GM12872 (cell line): ENCODE measurements around the gene PDPK1.
A peak's percentile ranks its signal among the peaks of the same experiment; 100 is the strongest.

Experiments
- TF ChIP-seq, protein P1 (sequence below): IDR thresholded peaks from 3 replicates; pipeline ENCODE4 v1.5.1; 2011; ENCODE audit warnings: low read depth, mild to moderate bottlenecking, low read length, moderate library complexity; ENCODE audit not compliant: insufficient read depth

The PDPK1 gene

GRCh38 chr16:2508722-2509400, 29.0 kb upstream of the PDPK1 start:
- TF ChIP-seq, protein P1, sequence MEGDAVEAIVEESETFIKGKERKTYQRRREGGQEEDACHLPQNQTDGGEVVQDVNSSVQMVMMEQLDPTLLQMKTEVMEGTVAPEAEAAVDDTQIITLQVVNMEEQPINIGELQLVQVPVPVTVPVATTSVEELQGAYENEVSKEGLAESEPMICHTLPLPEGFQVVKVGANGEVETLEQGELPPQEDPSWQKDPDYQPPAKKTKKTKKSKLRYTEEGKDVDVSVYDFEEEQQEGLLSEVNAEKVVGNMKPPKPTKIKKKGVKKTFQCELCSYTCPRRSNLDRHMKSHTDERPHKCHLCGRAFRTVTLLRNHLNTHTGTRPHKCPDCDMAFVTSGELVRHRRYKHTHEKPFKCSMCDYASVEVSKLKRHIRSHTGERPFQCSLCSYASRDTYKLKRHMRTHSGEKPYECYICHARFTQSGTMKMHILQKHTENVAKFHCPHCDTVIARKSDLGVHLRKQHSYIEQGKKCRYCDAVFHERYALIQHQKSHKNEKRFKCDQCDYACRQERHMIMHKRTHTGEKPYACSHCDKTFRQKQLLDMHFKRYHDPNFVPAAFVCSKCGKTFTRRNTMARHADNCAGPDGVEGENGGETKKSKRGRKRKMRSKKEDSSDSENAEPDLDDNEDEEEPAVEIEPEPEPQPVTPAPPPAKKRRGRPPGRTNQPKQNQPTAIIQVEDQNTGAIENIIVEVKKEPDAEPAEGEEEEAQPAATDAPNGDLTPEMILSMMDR: no peak

DNA sequence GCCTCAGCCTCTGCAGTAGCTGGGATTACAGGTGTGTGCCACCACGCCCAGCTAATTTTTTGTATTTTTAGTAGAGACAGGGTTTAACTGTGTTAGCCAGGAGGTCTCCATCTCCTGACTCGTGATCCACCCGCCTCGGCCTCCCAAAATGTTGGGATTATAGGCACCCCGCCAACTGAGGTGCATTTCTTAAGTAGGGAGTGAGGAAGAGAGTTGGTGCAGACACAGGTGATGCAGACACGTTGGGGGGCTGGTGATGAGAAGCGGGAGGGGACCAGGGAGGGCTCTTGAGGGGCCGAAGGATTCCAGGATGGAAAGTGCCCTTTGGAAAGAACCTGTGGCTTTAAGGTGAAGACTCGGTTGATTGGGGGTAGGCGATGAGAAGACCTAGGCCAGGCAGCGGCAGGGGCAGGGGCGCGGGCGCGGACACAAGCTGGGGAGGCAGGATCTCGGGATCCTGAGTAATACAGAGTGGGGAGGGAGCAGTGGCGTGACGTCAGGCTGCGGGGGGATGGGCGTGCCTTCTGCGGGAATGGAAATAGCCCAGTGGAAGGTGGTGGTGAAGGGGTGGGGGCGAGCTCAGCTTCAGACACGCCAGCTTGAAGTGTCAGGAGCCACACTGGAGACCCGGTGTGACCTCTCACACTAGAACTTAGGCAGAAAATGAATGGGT, 26.6 kb upstream of the PDPK1 start:
- TF ChIP-seq, protein P1: no peak

DNA sequence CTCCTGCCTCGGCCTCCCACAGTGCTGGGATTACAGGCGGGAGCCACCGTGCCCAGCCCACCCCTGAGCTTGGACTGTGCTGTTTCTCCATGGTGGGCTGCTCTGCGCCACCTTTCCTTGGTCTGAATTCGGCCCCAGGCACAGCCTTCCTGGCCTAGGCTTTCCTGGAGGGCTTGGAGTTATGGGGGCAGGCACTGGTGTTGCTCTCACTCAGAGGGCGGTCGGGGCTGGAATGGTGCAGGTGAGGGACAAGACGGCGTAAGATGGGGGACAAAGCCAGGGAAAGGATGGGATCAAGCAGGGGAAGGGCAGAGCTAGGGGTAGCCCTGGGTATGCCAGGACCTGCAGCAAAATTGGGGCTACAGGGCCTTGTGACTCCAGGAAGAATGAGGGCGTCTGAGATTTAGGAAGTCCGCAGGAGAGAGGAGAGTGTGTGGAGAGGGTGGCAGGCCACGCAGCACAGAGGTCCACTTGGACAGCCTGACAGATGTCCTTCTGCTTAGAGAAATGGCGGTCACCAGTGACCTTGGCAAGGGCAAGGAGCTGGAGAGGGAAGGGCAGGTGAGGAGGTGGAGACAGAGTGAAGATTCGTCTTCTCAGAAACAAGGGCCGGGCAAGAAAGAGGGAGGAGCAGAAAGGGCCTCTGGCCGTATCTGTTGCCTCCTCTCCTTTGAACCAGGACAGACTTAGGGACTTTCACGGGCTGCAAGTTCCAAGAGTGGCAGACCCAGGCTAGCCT, 25.7 kb upstream of the PDPK1 start:
- TF ChIP-seq, protein P1: no peak

- TF ChIP-seq, protein P1: peak; percentile 37; the same call in 1 of the 3 replicates
Measured at GRCh38 chr16:2512735-2513404, 25.0 kb upstream of the PDPK1 start.

- TF ChIP-seq, protein P1: no peak
Measured at GRCh38 chr16:2513405-2514332, 24.2 kb upstream of the PDPK1 start, which contains the start of gene ATP6V0C. Gene ATP6V0C, plus strand, starts transcription at chr16:2513952. Its CDS starts 152 bp downstream, at chr16:2514104.

- TF ChIP-seq, protein P1: no peak
Measured at GRCh38 chr16:2514333-2515179, 23.3 kb upstream of the PDPK1 start.
